LNCAP (cell line): ENCODE results near the gene ERMP1.

Source experiments
- CTCF ChIP-seq: fragments of 450-650 bp; IDR thresholded peaks from 2 replicates; pipeline ENCODE4 v1.5.1; 2017; ENCODE audit warnings: mild to moderate bottlenecking

ERMP1 gene

GRCh38 chr9:5841771-5842573 is 9.1 kb upstream of the ERMP1 start:
- TF ChIP-seq CTCF: no peak

GRCh38 chr9:5840788-5841187 is 7.9 kb upstream of the ERMP1 start:
- no peak for TF ChIP-seq CTCF

GRCh38 chr9:5839572-5839902 is 6.6 kb upstream of the ERMP1 start:
- TF ChIP-seq CTCF: no peak

GRCh38 chr9:5838884-5839571 is 6.1 kb upstream of the ERMP1 start:
- no peak for TF ChIP-seq CTCF

- no peak for TF ChIP-seq CTCF
Observed at GRCh38 chr9:5835808-5836207, 2.9 kb upstream of the ERMP1 start.

GRCh38 chr9:5834214-5834613 is 1.3 kb upstream of the ERMP1 start:
- no peak for TF ChIP-seq CTCF

- TF ChIP-seq CTCF: no peak
Observed at GRCh38 chr9:5832071-5832537, 813 bp downstream of the ERMP1 start.
